ENCODE results near the gene TKFC.

Gene TKFC

GRCh38 chr11:61370349-61371005 lies 37.4 kb downstream of the TKFC start:
- H3K27me3 ChIP-seq (ENCODE audit: insufficient read depth, low read length), result no peaks in the 10 kb centered on the region
- no peak for DNase-seq
- WGBS (ENCODE audit: extremely low coverage, insufficient coverage, insufficient read length), result no CpG with 5 or more reads among the region's 8 CpGs
- H3K79me1 ChIP-seq (ENCODE audit: low read length), result no peaks in the 10 kb centered on the region
- no peak overlapping the region for H3K4me2 ChIP-seq (ENCODE audit: low read length)
- H2BK5ac ChIP-seq (ENCODE audit: low read depth, low read length, poor library complexity), result no peak overlapping the region
- H3K9me3 ChIP-seq (ENCODE audit: insufficient read depth, low read depth, low read length), result peaks cover 6% of the 10 kb centered on the region
- H2BK12ac ChIP-seq (ENCODE audit: low read length), result no peak overlapping the region
- H3K4me3 ChIP-seq (ENCODE audit: low read depth, low read length), result no peak overlapping the region
- H4K91ac ChIP-seq (ENCODE audit: low read depth, low read length), result no peak overlapping the region
- no peak overlapping the region for H3K27ac ChIP-seq (ENCODE audit: low read depth, low read length)
- no peak overlapping the region for H3K14ac ChIP-seq (ENCODE audit: low read length)
- no peak overlapping the region for H2AFZ ChIP-seq (ENCODE audit: insufficient read depth, low read length, poor library complexity)
- H4K12ac ChIP-seq (ENCODE audit: low read depth, low read length), result no peak overlapping the region
- no peak overlapping the region for H3K4ac ChIP-seq (ENCODE audit: low read depth, low read length)
- no peak overlapping the region for H2AK5ac ChIP-seq (ENCODE audit: low read length)
- no peak overlapping the region for H4K8ac ChIP-seq (ENCODE audit: low read depth, low read length)
- no peak overlapping the region for H3K23ac ChIP-seq (ENCODE audit: low read length)
- H3K9ac ChIP-seq (ENCODE audit: low read length), result no peak overlapping the region
- H3K36me3 ChIP-seq (ENCODE audit: control insufficient read depth in 1 of 2, insufficient read depth in 2 of 2, low read length in 2 of 2), result peaks cover 36 to 39% of the 10 kb centered on the region in 2 experiments
- no peaks in the 10 kb centered on the region for H3K79me2 ChIP-seq (ENCODE audit: control insufficient read depth, insufficient read depth, low read length, poor library complexity)
- no peak overlapping the region for H3K18ac ChIP-seq (ENCODE audit: low read length)
- H3K4me1 ChIP-seq (ENCODE audit: control insufficient read depth in 1 of 2, insufficient read depth in 2 of 2, low read length in 2 of 2), result peaks cover 0 to 5% of the 10 kb centered on the region in 2 experiments
- H2BK120ac ChIP-seq (ENCODE audit: insufficient read depth, low read length, poor library complexity), result no peak overlapping the region

GRCh38 chr11:61372659-61373420 lies 39.8 kb downstream of the TKFC start:
- H2BK5ac ChIP-seq (ENCODE audit: low read depth, low read length, poor library complexity), result no peak overlapping the region
- H2AK5ac ChIP-seq (ENCODE audit: low read length), result no peak overlapping the region
- H3K79me2 ChIP-seq (ENCODE audit: control insufficient read depth, insufficient read depth, low read length, poor library complexity), result no peaks in the 10 kb centered on the region
- no peak overlapping the region for H3K27ac ChIP-seq (ENCODE audit: low read depth, low read length)
- H3K4ac ChIP-seq (ENCODE audit: low read depth, low read length), result no peak overlapping the region
- no peak overlapping the region for H2AFZ ChIP-seq (ENCODE audit: insufficient read depth, low read length, poor library complexity)
- no peak overlapping the region for H2BK120ac ChIP-seq (ENCODE audit: insufficient read depth, low read length, poor library complexity)
- H4K12ac ChIP-seq (ENCODE audit: low read depth, low read length), result no peak overlapping the region
- WGBS (ENCODE audit: extremely low coverage, insufficient coverage, insufficient read length), result no CpG with 5 or more reads among the region's 8 CpGs
- H3K79me1 ChIP-seq (ENCODE audit: low read length), result no peaks in the 10 kb centered on the region
- no peak overlapping the region for H2BK12ac ChIP-seq (ENCODE audit: low read length)
- H3K4me3 ChIP-seq (ENCODE audit: low read depth, low read length), result no peak overlapping the region
- H4K91ac ChIP-seq (ENCODE audit: low read depth, low read length), result no peak overlapping the region
- H3K14ac ChIP-seq (ENCODE audit: low read length), result no peak overlapping the region
- H3K9ac ChIP-seq (ENCODE audit: low read length), result no peak overlapping the region
- peaks cover 6% of the 10 kb centered on the region for H3K9me3 ChIP-seq (ENCODE audit: insufficient read depth, low read depth, low read length)
- H3K27me3 ChIP-seq (ENCODE audit: insufficient read depth, low read length), result no peaks in the 10 kb centered on the region
- H3K23ac ChIP-seq (ENCODE audit: low read length), result no peak overlapping the region
- H3K4me1 ChIP-seq (ENCODE audit: control insufficient read depth in 1 of 2, insufficient read depth in 2 of 2, low read length in 2 of 2), result peaks cover 0 to 9% of the 10 kb centered on the region in 2 experiments
- H4K8ac ChIP-seq (ENCODE audit: low read depth, low read length), result no peak overlapping the region
- H3K18ac ChIP-seq (ENCODE audit: low read length), result no peak overlapping the region
- DNase-seq, result no peak
- peaks cover 22 to 26% of the 10 kb centered on the region in 2 experiments for H3K36me3 ChIP-seq (ENCODE audit: control insufficient read depth in 1 of 2, insufficient read depth in 2 of 2, low read length in 2 of 2)
- no peak overlapping the region for H3K4me2 ChIP-seq (ENCODE audit: low read length)

GRCh38 chr11:61375761-61376108 lies 42.7 kb downstream of the TKFC start:
- Histone ChIP-seq H3K27me3 (ENCODE audit: insufficient read depth, low read length) (no peaks in the 10 kb centered on the region), H2BK5ac (ENCODE audit: low read depth, low read length, poor library complexity) (no peak overlapping the region), H4K91ac (ENCODE audit: low read depth, low read length) (no peak overlapping the region), H3K9ac (ENCODE audit: low read length) (no peak overlapping the region), H2BK12ac (ENCODE audit: low read length) (no peak overlapping the region), H3K9me3 (ENCODE audit: insufficient read depth, low read depth, low read length) (peaks cover 5% of the 10 kb centered on the region), H3K18ac (ENCODE audit: low read length) (no peak overlapping the region), H3K79me2 (ENCODE audit: control insufficient read depth, insufficient read depth, low read length, poor library complexity) (no peaks in the 10 kb centered on the region), H3K4me3 (ENCODE audit: low read depth, low read length) (no peak overlapping the region), H2AK5ac (ENCODE audit: low read length) (no peak overlapping the region), H2BK120ac (ENCODE audit: insufficient read depth, low read length, poor library complexity) (no peak overlapping the region), H3K27ac (ENCODE audit: low read depth, low read length) (no peak overlapping the region), H3K4ac (ENCODE audit: low read depth, low read length) (no peak overlapping the region), H3K4me1 (ENCODE audit: control insufficient read depth in 1 of 2, insufficient read depth in 2 of 2, low read length in 2 of 2) (peaks cover 0 to 12% of the 10 kb centered on the region in 2 experiments), H4K8ac (ENCODE audit: low read depth, low read length) (no peak overlapping the region), H3K36me3 (ENCODE audit: control insufficient read depth in 1 of 2, insufficient read depth in 2 of 2, low read length in 2 of 2) (peaks cover 2 to 12% of the 10 kb centered on the region in 2 experiments), H3K23ac (ENCODE audit: low read length) (no peak overlapping the region), H3K14ac (ENCODE audit: low read length) (no peak overlapping the region), H4K12ac (ENCODE audit: low read depth, low read length) (no peak overlapping the region), H2AFZ (ENCODE audit: insufficient read depth, low read length, poor library complexity) (no peak overlapping the region), H3K79me1 (ENCODE audit: low read length) (no peaks in the 10 kb centered on the region), H3K4me2 (ENCODE audit: low read length) (no peak overlapping the region)
- no CpG with 5 or more reads among the region's 6 CpGs for WGBS (ENCODE audit: extremely low coverage, insufficient coverage, insufficient read length)
- DNase-seq, result peak; percentile 41 to 52

- Histone ChIP-seq H3K4me2 (ENCODE audit: low read length) (no peak overlapping the region), H3K4ac (ENCODE audit: low read depth, low read length) (no peak overlapping the region), H3K79me1 (ENCODE audit: low read length) (no peaks in the 10 kb centered on the region), H2AK5ac (ENCODE audit: low read length) (no peak overlapping the region), H2BK5ac (ENCODE audit: low read depth, low read length, poor library complexity) (no peak overlapping the region), H3K27ac (ENCODE audit: low read depth, low read length) (peak overlapping the region; percentile 29), H3K14ac (ENCODE audit: low read length) (no peak overlapping the region), H3K18ac (ENCODE audit: low read length) (no peak overlapping the region), H2BK12ac (ENCODE audit: low read length) (peak overlapping the region; percentile 63), H2AFZ (ENCODE audit: insufficient read depth, low read length, poor library complexity) (no peak overlapping the region), H3K79me2 (ENCODE audit: control insufficient read depth, insufficient read depth, low read length, poor library complexity) (no peaks in the 10 kb centered on the region), H4K91ac (ENCODE audit: low read depth, low read length) (no peak overlapping the region), H3K9ac (ENCODE audit: low read length) (no peak overlapping the region), H3K9me3 (ENCODE audit: insufficient read depth, low read depth, low read length) (peaks cover under 1% of the 10 kb centered on the region), H3K4me3 (ENCODE audit: low read depth, low read length) (no peak overlapping the region), H2BK120ac (ENCODE audit: insufficient read depth, low read length, poor library complexity) (no peak overlapping the region), H3K27me3 (ENCODE audit: insufficient read depth, low read length) (no peaks in the 10 kb centered on the region), H4K12ac (ENCODE audit: low read depth, low read length) (no peak overlapping the region), H3K23ac (ENCODE audit: low read length) (no peak overlapping the region), H4K8ac (ENCODE audit: low read depth, low read length) (no peak overlapping the region), H3K36me3 (ENCODE audit: control insufficient read depth in 1 of 2, insufficient read depth in 2 of 2, low read length in 2 of 2) (peaks cover 2 to 9% of the 10 kb centered on the region in 2 experiments), H3K4me1 (ENCODE audit: control insufficient read depth in 1 of 2, insufficient read depth in 2 of 2, low read length in 2 of 2) (peaks cover 0 to 12% of the 10 kb centered on the region in 2 experiments)
- peak; percentile 56 to 89 for DNase-seq
- whole genome bisulfite sequencing (ENCODE audit: extremely low coverage, insufficient coverage, insufficient read length), result no CpG with 5 or more reads among the region's 6 CpGs
Observed at GRCh38 chr11:61377461-61378160, 44.6 kb downstream of the TKFC start.

Measured in trophoblast cell (in vitro differentiated cells and primary cell).